Mucosa of rectum (tissue), 2 donors: ENCODE data around the gene BEAN1.

ENCODE experiments used
- H3K27ac ChIP-seq, 2 donors: one replicate each; pipeline ENCODE4 v1.7.0; 2013; ENCODE audit warnings: inconsistent platforms in 2 of 2, low read depth in 2 of 2, low read length in 2 of 2
- H3K27me3 ChIP-seq, 2 donors: one replicate each; pipeline ENCODE4 v1.7.0; 2013; ENCODE audit warnings: low read length in 2 of 2; ENCODE audit not compliant: control insufficient read depth in 2 of 2, insufficient read depth in 2 of 2
- H3K36me3 ChIP-seq, 2 donors: one replicate each; pipeline ENCODE4 v1.7.0; 2013; ENCODE audit warnings: low read length in 2 of 2; ENCODE audit not compliant: control insufficient read depth in 2 of 2, insufficient read depth in 2 of 2
- H3K4me1 ChIP-seq, 2 donors: one replicate each; pipeline ENCODE4 v1.7.0; 2013; ENCODE audit warnings: low read length in 2 of 2, mild to moderate bottlenecking in 1 of 2; ENCODE audit not compliant: control insufficient read depth in 2 of 2, insufficient read depth in 2 of 2
- H3K4me3 ChIP-seq, 2 donors: one replicate each; pipeline ENCODE4 v1.7.0; 2013; ENCODE audit warnings: low read length in 2 of 2
- H3K9ac ChIP-seq, 2 donors: one replicate each; pipeline ENCODE4 v1.7.0; 2013; ENCODE audit warnings: low read length in 2 of 2, low read depth in 1 of 2, mild to moderate bottlenecking in 1 of 2
- H3K9me3 ChIP-seq, 2 donors: one replicate each; pipeline ENCODE4 v1.7.0; 2013; ENCODE audit warnings: low read length in 2 of 2; ENCODE audit not compliant: control insufficient read depth in 2 of 2
- donor health status: healthy.
- donor health status: Normal muscosa, but diverticular disease.

BEAN1 gene

GRCh38 chr16:66427036-66427860 lies at the start of gene BEAN1:
Gene BEAN1 (plus strand): TSS chr16:66427295. CDS start chr16:66437677, 10,382 bp downstream.
- peak within 1 kb of the TSS; percentile 17 to 41 for H3K4me3 ChIP-seq
- peaks cover 7% of the 10 kb centered on the region in 2 donors for H3K4me1 ChIP-seq
- H3K9me3 ChIP-seq: no peaks in the 10 kb centered on the region
- H3K36me3 ChIP-seq: no peaks in the 10 kb centered on the region
- no peak within 1 kb of the TSS for H3K27ac ChIP-seq
- peaks cover 41 to 48% of the 10 kb centered on the region in 2 donors for H3K27me3 ChIP-seq
- no peak within 1 kb of the TSS for H3K9ac ChIP-seq

GRCh38 chr16:66377324-66377723 lies 49.8 kb upstream of the BEAN1 start:
- Histone ChIP-seq H3K36me3 (no peaks in the 10 kb centered on the region), H3K27me3 (no peaks in the 10 kb centered on the region), H3K9me3 (no peaks in the 10 kb centered on the region), H3K27ac (no peak overlapping the region), H3K4me3 (no peak overlapping the region), H3K9ac (no peak overlapping the region), H3K4me1 (peaks cover 0 to 5% of the 10 kb centered on the region in 2 donors)

DNA sequence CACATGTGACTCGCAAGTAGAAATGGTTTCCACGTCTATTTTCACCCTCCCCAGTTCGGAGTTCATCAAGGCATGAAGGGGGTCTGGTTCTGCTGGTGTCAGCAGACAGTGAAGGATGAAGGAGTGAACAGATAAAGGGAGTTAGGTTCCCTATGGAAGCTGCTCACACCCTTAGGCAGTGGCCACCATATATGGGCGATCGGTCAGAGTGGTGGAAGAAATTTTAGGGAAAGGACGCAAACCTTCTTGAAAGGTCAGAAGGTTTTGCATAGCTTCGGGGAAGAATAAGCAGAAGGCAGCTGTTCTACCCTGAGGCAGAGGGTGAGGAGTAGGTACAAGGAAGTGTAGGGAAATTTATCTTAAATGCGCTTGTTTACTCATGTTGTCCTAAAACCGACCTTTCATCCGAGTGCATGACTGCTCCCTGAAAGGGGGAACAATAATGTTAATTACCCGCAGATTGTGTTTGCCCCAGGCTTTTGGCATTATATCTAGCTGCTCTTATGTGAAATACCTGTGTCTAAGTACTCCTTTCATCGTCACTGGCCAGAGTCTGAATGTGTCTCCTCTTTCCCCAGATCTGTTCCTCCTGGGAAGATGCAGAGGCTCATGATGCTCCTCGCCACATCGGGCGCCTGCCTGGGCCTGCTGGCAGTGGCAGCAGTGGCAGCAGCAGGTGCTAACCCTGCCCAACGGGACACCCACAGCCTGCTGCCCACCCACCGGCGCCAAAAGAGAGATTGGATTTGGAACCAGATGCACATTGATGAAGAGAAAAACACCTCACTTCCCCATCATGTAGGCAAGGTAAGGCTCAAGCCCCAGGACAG lies 48.1 kb upstream of the BEAN1 start:
- Histone ChIP-seq H3K9me3 (no peaks in the 10 kb centered on the region), H3K9ac (no peak overlapping the region), H3K4me1 (peaks cover 0 to 5% of the 10 kb centered on the region in 2 donors), H3K4me3 (no peak overlapping the region), H3K36me3 (no peaks in the 10 kb centered on the region), H3K27ac (no peak overlapping the region), H3K27me3 (no peaks in the 10 kb centered on the region)

DNA sequence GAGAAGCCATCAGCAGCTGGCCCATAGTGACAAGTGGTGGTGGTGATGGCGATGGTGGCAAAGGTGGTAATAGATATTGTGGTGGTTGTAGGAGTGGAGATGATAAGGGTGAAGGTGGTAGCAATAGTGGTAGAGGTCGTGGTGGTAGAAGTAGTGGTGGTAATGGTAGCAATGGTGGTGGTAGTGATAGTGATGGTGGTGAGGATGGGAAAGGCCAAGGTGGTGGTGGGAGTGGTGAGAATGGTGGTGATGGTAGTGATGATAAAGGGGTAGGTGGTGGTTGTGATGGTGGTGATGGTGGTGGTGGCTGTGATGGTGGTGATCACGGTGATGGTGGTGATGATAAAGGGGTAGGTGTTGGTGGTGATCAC lies 47.5 kb upstream of the BEAN1 start:
- H3K9me3 ChIP-seq: no peaks in the 10 kb centered on the region
- H3K36me3 ChIP-seq: no peaks in the 10 kb centered on the region
- H3K4me1 ChIP-seq: peaks cover 0 to 5% of the 10 kb centered on the region in 2 donors
- H3K9ac ChIP-seq: no peak overlapping the region
- no peak overlapping the region for H3K4me3 ChIP-seq
- no peak overlapping the region for H3K27ac ChIP-seq
- H3K27me3 ChIP-seq: no peaks in the 10 kb centered on the region

GRCh38 chr16:66380421-66380820 lies 46.7 kb upstream of the BEAN1 start:
- no peaks in the 10 kb centered on the region for H3K9me3 ChIP-seq
- H3K27ac ChIP-seq: no peak overlapping the region
- peaks cover 0 to 5% of the 10 kb centered on the region in 2 donors for H3K4me1 ChIP-seq
- H3K9ac ChIP-seq: no peak overlapping the region
- no peak overlapping the region for H3K4me3 ChIP-seq
- H3K36me3 ChIP-seq: no peaks in the 10 kb centered on the region
- no peaks in the 10 kb centered on the region for H3K27me3 ChIP-seq

DNA sequence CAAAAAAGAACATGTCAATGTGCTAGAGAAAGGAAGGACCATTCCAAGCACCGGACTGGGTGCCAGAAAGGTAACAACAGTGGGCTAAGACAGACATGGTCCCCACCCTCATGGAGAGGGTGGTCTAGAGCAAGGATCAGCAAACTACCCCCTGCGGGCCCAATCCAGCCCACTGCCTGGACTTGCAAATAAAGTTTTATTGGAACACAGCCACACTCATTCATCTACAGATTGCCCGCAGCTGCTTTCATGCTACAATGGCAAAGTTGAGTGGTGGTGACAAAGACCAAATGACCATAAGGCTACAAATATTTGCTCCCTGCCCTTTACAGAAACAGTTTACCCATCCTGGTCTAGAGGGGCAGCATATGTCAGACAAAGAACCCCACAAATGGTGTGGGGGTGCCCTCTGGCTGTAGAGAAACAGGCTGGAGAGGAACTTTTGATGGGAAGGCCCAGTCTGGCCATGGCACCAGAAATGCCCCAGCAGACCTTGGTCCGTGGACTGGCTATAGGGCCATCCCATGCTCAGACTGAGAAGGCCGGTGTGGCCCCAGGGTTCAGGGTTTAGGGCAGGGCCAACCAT lies 45.4 kb upstream of the BEAN1 start:
- no peaks in the 10 kb centered on the region for H3K27me3 ChIP-seq
- no peak overlapping the region for H3K4me3 ChIP-seq
- H3K9me3 ChIP-seq: no peaks in the 10 kb centered on the region
- H3K36me3 ChIP-seq: no peaks in the 10 kb centered on the region
- H3K9ac ChIP-seq: no peak overlapping the region
- H3K4me1 ChIP-seq: peaks cover 0 to 5% of the 10 kb centered on the region in 2 donors
- peak overlapping the region in 1 of 2 donors; percentile 32 for H3K27ac ChIP-seq

GRCh38 chr16:66382171-66382965 lies 44.7 kb upstream of the BEAN1 start:
- no peak overlapping the region for H3K4me3 ChIP-seq
- peaks cover 0 to 5% of the 10 kb centered on the region in 2 donors for H3K4me1 ChIP-seq
- no peaks in the 10 kb centered on the region for H3K9me3 ChIP-seq
- no peak overlapping the region for H3K9ac ChIP-seq
- no peaks in the 10 kb centered on the region for H3K36me3 ChIP-seq
- H3K27me3 ChIP-seq: no peaks in the 10 kb centered on the region
- H3K27ac ChIP-seq: peak overlapping the region in 1 of 2 donors; percentile 32

DNA sequence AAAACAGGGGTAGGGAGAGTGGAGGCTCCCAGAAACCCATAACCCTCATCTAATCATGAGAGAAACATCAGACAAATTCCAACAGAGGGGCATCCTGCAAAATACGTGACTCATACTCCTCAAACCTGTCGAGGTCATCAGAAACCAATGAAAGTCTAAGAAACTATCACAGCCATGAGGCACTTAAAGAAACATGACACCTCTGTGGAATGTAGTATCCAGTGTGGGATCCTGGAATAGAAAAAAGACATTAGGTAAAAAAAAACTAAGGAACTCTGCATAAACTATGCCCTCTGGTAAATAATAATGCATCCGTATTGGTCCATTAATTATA lies 44.2 kb upstream of the BEAN1 start:
- Histone ChIP-seq H3K27ac (no peak overlapping the region), H3K36me3 (no peaks in the 10 kb centered on the region), H3K9ac (no peak overlapping the region), H3K9me3 (no peaks in the 10 kb centered on the region), H3K4me3 (no peak overlapping the region), H3K27me3 (no peaks in the 10 kb centered on the region), H3K4me1 (peaks cover 0 to 5% of the 10 kb centered on the region in 2 donors)

GRCh38 chr16:66383551-66383950 lies 43.5 kb upstream of the BEAN1 start:
- Histone ChIP-seq H3K9me3 (no peaks in the 10 kb centered on the region), H3K9ac (no peak overlapping the region), H3K36me3 (no peaks in the 10 kb centered on the region), H3K27ac (no peak overlapping the region), H3K27me3 (no peaks in the 10 kb centered on the region), H3K4me3 (no peak overlapping the region), H3K4me1 (peaks cover 0 to 5% of the 10 kb centered on the region in 2 donors)
